DND-41 (cell line): ENCODE results near the gene DOCK4.

ENCODE experiments used
- EZH2 ChIP-seq: IDR thresholded peaks from 3 replicates; pipeline ENCODE4 v1.6.1; 2012; ENCODE audit warnings: borderline replicate concordance, low read depth, mild to moderate bottlenecking, moderate library complexity, low read length, inconsistent platforms; ENCODE audit not compliant: severe bottlenecking
- TF ChIP-seq, protein P1 (sequence below): IDR thresholded peaks from 2 replicates; pipeline ENCODE4 v1.5.1; 2012; ENCODE audit warnings: borderline replicate concordance, low read length, moderate library complexity, mild to moderate bottlenecking; ENCODE audit not compliant: poor library complexity, severe bottlenecking; ENCODE audit errors: extremely low read depth

DNA sequence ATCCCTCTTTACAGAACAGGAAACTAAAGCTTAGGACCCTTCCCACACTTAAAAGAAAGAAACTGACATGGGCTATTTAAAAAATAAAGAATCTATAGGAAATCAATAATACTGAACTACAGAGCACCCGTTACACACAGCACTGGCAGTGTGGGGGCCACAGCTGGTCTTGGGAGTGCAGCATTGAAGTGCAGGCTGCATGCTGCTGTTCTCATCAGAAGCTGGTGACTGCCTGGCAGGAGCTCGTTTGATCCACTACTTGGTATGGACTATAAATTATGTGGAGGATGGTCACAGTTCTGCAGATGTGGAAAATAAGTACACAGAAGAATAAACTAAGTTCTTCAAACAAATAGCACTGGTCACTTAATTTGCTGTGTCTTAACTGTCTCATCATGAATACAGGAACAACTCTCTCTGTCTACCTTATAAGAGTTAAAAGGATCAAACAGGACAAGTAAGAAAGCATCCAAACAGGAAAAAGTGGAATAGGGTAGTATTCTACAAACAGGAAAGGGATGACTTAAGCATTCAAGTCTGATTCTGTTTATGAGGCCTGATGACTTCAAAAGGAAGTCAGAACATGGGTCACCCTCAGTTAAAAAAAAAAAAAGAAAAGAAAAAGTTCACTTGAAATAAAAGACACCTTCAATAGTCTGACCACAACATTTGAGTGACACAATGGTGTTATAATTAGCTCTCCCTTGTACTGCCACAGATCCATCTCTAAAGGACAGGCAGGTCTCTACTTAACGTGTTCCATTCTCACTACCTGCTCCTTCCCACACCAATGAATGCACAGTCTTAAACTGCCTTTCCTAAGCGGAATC is 21.0 kb downstream of the DOCK4 start:
- TF ChIP-seq, protein P1, sequence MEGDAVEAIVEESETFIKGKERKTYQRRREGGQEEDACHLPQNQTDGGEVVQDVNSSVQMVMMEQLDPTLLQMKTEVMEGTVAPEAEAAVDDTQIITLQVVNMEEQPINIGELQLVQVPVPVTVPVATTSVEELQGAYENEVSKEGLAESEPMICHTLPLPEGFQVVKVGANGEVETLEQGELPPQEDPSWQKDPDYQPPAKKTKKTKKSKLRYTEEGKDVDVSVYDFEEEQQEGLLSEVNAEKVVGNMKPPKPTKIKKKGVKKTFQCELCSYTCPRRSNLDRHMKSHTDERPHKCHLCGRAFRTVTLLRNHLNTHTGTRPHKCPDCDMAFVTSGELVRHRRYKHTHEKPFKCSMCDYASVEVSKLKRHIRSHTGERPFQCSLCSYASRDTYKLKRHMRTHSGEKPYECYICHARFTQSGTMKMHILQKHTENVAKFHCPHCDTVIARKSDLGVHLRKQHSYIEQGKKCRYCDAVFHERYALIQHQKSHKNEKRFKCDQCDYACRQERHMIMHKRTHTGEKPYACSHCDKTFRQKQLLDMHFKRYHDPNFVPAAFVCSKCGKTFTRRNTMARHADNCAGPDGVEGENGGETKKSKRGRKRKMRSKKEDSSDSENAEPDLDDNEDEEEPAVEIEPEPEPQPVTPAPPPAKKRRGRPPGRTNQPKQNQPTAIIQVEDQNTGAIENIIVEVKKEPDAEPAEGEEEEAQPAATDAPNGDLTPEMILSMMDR: no peak
- no peak for TF ChIP-seq EZH2
